Stimulated activated CD8-positive, alpha-beta memory T cell treated with anti-CD3 and anti-CD28 coated beads, Interleukin-15, amount 100 ng/mL, for 24 hours (primary cell): Measurements from ENCODE around the gene CCN6.
"Not testable (repeated sequence)": the region's sequence is repeated elsewhere in the genome, so short reads cannot be mapped to it uniquely, and the experiment has no call there.

ENCODE experiments used
- DNase-seq: peaks from one replicate; pipeline ENCODE4 v3.0.0-alpha.2; 2020; ENCODE audit warnings: low read depth

Gene CCN6

DNA sequence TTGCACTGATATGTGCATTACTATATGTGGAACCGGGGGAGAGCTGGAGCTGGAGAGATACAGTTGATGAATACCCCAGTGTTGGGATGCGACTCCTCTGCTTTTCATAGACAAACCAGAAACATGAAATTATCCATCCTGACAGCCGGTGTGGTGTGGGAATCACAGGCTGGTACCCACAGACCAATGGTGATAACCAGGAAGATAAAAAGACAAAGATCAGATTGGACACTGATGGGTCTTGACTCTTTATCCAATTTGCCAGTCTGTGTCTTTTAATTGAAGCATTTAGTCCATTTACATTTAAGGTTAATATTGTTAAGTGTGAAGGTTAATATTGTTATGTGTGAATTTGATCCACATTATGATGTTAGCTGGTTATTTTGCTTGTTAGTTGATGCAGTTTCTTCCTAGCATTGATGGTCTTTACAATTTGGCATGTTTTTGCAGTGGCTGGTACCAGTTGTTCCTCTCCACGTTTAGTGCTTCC, 2.6 kb upstream of the CCN6 start:
- not testable (repeated sequence) for DNase-seq

DNA sequence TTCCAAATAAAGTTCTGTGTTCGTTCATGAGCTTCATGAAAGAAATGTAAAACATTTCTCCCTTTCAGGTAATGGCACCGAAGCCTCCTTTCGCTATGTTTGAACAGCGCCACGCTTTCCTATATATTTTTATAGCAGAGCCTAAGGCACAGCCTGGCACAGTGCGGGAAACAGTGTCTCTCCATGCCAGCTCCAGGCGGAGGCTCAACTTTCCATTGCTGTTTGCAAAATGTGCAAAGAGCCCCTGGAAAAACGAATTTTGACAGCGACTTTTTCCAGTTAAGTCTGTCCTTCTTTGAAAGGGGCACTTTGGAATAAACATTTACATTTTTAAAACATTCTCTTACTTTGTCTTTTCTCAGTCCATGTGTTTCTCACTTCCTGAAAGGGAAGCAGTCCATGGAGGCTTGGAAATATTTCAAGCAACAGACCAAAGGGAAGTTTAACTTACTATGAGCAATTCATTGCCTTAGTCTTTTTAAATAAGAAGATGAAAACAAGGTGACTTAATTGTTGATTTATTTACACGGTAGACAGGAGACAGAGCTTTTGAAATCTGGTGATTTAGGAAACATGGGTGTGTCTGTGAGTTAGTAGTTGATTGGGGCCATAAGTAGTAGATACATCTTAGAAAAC, 769 bp downstream of the CCN6 start:
- DNase-seq, result no peak

DNA sequence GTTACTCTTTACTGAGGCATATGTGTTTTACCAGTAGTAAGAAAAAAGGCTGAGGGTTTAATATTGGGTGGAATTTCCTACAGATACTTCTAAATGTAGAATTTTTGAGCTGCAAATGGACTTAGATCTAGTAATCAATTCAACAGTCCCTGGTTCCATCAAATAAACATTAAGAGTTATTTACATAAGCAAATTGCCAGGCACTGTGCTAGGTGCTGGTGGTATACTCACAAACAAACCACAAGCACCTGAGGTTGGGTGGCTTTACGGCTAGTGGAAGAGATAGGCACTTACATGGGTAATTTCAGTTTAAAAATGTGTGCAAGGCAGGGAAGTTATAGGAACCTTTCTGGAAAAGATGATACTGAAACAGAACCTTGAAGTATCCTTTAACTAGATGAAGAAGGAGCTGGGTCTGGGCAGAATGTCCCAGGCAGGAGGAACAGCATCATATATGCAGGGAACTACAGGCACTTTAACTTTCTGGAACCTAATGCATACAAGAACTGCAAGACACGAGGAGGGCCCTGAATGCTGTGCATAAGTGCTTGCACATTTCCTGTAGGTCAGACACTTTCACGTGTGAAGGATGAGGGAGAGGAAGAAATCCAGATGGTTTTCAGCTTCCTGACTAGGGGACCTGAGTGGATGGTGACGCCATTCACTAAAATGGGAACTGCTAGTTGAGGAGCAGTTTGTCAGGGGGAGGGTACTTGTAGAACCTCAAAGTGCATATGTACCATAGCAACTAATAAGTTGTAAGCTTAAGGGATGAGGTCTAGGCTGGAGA, 4.5 kb downstream of the CCN6 start:
- no peak for DNase-seq

DNA sequence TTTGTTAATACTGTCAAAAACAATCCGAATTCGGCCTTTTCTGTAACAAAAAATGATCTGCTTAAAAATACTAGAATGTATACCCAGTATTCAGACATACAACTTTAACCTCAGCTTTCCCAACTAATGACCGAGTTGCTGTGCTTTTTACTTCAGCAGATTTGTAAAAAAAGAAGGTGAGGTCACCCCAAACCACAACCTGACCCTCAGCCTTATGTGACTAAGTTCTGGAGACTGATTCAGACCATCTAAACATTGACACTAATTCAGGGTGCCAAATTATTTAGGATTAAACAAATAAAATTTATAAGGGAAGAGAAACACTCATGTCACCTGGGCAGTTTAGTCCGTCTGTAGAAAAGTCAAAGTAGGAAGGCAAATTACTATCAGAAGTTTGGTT, 7.7 kb downstream of the CCN6 start:
- DNase-seq, result no peak

DNA sequence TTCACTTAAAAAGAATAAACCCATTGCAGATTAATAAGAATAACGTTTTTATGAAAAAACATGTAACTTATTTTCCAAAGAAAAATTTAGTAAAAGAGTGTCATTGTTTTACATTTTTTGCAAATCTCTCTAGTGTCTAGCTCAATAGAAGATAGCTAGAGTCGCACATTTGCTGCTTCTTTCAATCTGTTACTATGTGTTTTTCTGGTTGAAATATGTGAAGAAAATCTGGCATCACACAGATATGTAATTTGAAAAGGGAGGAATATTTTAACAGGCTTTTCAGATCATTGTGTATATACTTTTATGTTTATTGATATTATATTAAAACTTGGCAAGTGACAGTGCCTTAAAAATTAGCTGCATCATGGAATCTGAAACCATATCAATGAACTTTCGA, 9.1 kb downstream of the CCN6 start:
- DNase-seq, result no peak

DNA sequence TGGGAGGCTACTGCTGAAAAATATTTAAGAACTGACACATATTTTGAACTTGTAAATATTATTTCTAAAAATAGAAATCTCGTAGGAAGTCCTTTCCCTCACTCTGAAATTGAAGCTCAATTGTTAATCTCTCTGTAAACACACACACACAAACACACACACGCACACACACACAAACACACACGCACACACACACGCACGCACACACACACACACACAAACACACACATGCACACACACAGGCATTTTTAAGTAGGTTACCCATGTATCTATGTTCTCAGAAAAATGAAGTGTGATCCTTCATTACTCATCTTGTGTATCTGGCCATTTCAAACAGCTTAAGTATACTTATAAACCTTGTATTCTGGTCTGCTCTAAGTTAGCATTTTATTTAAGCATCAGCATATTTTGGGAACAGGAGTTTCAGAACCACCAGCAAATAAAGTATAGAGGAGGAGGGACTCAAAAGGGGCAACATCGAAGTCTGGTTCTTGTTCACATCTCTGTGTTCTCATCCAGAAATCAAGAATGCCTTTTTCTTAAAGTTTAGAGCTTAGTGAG, 11.6 kb downstream of the CCN6 start:
- no peak for DNase-seq

DNA sequence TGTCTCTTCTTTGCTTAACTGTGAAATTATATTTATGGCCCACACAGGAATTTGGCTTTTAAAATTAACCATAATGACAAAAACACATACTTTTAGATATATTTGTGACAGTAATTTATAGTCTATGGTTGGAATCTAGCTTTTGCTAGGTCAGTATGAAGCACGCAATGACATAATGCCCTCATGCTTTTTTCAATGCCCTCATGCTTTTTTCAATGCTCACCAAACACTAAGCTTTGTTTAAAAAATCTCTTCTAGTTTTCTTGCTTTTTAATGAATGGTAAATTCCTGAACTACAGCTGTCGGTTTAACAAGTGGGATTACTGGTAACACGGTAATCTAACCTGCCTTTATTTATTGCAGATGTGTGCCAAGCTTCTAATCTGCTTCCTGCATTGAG, 12.7 kb downstream of the CCN6 start:
- no peak for DNase-seq

DNA sequence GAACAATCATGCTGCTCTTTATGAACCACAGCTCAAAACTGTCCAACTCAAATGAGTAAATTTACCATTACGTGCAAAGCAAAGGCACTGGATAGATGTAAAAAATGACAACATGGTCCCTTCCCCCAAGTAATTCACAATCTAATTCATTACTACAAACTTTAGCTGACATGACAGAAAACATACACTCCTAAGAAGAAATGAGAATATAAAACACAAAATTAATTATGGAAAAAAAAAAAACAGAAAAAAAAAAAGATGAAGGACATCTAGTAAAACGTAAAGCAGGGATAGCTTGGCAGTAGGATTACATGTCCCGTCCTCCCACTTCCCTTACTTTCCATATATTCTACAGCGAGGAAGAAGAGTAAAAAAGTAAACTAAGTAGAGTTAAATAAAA, 27.7 kb downstream of the CCN6 start:
- no peak for DNase-seq

DNA sequence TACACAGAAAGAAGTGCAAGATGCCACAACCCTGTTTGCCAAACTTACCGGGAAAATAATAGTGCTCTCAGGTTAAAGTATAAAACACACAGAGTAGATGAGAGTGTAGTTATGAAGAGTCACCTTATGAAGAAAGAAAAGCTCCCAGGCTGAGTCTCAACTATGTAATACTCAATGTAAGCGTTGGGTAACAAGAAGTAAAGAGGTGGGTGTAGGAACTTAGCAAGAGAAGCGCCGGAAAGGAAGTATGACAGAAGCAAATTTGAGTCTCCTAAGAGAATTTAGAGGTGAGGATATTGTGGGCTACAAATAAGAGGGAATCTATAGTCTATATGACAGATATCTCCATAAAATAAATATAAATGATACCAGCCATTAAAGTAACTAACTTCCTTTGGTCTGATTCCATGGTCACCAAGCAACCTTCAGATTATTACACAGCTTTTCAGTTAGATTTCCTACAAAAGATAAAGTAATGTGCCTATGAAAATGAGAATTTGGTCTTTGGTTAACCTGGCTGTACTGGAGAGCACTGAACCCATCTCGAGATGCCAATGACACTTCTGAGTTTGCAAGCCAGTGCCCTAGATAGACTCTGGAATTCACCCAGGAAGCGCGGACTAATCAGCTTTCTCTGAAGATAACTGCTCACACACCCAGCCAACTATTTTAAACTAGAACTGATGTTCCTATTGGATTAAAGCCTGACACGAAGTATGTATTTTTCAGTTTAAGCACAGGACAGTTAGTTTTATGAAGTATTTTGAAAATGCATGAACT, 31.6 kb downstream of the CCN6 start:
- DNase-seq, result no peak

DNA sequence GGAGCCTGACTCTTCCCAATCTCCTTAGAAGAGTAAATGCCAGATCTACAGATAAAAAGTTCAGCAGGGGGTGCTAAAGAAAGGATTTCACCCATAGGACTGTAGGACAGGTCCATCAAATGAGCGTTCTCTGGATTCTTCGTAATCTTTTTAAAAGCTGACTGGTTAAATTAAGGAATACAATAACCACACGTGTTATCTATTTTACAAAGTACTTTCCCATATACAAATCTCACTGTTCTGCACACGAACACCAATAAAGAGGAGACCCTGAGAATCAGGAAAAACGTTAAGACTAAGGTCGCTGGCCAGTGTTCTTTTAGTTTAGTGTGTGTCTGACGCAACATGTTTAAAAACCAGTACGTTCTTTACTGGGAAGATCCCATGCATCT, 32.8 kb downstream of the CCN6 start:
- no peak for DNase-seq

DNA sequence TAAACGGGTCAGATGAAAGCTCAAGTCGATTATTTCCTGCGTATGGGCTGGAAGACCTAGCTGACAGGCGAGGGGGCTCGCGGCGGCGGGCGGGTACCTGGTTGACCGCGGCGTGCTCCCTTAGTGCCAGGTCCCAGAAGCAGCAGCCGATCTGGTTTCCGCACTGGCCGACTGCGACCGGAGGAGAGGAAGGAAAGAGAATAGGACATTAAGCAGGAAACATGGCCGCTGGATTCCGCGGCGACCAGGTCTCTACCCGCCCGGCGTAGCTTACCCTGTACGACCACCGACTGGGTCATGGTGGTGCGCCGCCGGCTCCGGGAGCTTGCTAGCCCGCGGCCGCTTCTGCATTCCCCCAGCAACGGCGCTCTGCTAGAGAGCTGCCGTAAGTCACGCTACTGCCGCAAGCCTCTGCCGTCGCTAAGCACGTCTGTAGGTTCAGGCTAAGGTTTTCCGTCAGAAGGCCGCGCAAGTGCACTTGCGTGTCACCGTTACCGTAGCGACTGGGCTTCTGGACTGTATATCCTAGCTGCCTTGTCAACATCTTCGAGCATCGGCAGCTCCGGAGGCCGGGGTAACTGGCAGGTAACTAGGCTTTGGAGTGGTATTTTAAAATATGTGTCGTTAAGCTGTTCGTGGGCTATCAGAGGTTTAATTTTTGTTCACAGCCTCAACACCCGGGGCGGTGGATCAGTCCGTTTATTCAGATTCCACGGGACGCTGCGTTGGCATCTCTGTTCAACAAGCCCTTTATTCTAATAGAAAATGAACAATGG, 33.4 kb downstream of the CCN6 start, which contains the start of the genes FAM229B and TUBE1:
TSS of gene FAM229B (plus strand) at position 456 of the 776 bp plus-strand sequence. CDS start 11,693 bp downstream, outside the sequence.
TSS of gene TUBE1 (minus strand) at position 347 of the 776 bp plus-strand sequence. CDS start at position 299, 48 bp downstream.
- DNase-seq, result peak; percentile 53

DNA sequence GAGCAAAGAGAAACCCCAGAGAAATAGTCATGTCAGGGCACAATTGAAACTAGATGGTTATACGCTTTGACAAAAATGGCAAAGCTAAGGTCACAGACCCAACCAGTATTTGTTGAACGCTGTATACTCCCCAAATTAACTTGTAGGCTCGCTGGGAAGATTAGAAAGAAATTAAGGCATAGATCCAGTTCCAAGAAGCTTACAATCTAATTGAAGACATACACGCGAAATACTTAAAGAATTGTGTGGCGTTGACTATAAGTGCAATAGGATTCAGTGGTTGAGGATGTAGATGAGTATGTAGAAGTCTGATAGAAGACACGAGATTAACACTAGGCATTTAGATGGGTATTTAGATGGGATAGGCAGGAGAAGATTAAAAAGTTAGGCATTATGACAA, 34.0 kb downstream of the CCN6 start:
- no peak for DNase-seq

DNA sequence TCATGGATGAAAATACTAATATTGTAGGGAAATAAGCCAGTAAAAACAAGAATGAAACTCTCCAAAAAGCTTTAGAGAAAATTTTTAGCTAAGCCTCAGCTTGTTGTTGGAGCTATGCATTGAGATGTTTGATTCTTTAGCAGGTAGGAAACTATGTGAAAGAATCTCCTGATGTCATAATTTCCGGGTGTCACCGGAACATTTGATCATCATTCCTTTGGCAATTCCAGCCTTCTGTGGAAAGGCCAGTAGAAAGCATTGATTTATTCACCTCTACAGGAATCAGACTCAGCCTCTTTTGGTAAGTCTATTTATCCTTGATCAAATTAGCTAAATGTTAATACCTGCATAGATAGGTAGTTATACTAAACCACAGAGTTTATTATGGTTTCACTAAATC, 43.0 kb downstream of the CCN6 start:
- no peak for DNase-seq

DNA sequence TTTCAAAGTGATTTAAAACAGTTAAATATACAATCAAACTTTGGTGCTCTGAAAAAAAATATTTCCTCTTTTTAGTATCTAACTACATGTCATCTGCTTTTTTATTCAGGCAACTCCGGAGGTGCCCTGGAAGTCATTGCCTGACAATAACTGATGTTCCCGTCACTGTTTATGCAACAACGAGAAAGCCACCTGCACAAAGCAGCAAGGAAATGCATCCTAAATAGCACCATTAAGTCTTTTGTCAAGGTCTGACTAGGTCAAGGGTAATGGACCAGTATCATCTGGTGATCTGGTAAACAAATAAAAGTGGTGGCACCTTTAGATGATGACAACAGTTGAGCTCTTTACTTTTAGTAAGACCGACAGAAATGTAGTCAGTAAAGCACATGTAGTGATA, 46.7 kb downstream of the CCN6 start:
- DNase-seq, result no peak

DNA sequence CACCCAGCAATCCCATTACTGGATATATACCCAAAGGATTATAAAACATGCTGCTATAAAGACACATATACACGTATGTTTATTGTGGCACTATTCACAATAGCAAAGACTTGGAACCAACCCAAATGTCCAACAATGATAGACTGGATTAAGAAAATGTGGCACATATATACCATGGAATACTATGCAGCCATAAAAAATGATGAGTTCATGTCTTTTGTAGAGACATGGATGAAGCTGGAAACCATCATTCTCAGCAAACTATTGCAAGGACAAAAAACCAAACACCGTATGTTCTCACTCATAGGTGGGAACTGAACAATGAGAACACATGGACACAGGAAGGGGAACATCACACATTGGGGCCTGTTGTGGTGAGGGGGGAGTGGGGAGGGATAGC, 52.1 kb downstream of the CCN6 start:
- not testable (repeated sequence) for DNase-seq

DNA sequence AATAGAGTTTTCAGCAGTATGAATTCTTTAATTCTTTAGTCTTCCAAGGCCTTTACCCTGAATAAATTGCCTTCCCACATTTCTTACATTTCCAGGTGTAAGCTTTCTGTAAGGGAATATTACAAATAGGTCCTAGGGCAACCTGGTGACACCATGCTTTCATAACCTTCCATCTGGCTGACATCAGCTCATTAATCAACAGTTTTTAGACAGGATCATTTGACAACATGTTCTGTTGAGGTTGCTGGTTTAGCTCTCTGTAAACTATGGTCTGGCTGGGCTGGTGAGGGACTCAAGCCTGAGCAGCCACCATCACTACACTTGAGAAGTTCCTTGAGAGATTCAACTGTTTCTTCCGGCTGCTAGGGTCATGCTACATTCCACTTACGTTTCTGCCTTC, 52.7 kb downstream of the CCN6 start:
- DNase-seq, result no peak

DNA sequence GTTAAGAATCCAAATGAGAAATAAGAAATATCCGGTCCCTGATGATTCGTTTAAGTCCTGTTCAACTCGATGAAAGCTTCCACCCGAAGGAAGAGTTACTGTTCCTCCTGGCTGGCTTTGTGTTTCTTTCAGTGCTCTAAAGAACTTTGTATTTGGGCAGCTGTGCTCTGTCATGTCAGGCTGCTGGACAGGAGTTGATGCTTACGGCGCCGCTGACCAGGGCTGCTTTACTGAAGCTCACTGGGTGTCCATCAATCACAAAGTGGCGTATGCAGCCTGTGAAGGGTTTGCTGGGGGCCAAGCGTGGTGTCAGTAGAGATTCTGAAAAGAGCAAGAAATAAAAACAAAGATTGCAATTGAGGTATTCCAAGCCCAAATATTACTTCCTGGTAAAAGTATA, 55.4 kb downstream of the CCN6 start:
- DNase-seq, result no peak

DNA sequence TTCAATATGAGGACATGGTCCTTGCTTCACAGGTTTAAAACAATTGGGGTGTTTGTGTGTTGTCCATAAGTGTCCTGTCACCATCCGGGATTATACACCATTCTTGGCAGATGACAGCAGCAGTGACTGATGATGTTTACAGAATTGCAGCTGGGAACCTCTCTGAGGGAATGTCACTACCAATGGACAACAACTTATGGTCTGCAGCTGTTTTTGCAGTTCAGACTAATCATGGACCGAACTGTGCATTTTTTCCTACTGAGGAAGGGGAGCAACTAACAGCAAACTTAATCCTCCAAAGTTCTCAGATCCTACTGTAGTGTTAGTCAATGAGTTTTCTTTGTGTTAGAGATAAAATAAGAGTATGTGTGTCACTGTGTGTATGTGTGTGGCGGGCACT, 59.5 kb downstream of the CCN6 start:
- DNase-seq, result no peak

DNA sequence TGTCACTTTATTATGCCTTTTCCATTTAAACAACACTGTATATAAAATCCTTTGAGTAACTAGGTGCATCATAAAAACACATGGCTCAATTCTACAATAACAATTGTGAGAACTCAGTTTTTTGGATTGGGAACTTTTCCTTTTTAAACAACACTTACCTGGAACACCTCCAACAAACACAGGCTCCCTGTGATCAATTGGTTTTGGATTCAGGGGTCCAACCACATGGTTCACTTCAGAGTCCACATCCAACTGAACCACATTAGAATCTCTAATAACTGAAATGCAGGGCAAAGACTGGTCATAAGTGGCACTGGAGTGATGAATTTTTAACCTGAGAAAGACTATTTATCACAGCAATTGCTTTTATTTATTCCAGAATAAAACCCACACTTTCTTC, 60.0 kb downstream of the CCN6 start:
- DNase-seq, result no peak

DNA sequence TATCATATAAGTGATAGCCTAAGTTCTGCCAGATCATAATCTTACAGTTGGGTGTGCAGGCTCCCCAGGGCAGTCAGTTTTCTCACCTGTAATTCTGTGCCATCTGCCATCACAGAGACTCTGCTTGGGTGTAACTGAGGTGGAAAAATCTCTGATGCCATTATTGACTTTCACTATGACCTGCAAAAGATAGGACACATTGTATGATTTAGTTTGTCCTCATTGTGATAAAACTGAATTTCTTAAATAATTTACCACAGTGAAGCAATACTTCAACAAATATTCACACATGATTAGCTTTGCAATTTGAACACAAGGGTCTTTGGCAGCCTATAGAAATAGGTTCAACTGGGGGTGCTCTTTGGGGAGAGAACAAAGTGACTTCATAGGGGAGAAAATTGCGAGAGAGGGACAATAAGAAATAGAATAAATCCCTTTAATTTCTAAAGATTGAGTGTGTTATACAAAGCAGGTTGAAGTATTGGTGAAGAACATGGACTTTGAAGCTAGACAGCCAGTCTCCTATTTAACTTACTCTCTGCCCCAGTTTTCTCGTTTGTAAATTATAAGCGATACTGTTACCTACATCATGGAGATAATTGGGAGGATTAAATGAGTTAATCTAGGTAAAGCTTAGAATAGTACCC, 60.8 kb downstream of the CCN6 start:
- DNase-seq, result no peak

DNA sequence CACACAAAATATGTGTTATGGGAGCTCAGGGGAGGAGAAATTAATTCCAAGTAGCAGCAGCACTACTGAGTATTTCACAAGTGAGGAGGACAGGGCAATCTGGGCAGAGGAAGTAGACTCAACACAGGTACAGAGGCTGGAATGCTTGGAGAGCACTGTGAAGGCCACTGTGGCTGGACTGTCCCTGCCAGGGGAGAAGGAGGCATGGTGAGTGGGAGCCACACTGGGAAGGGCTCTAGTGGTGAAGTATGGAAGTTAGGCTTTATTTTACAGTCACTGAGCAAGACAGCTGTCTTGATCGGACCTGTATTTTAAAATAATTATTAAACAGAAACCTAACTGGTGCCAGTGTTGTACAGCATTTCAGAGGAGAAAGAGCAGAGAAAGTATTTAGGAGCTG, 62.3 kb downstream of the CCN6 start:
- DNase-seq, result no peak
